GM19467 (cell line): Measurements from ENCODE around the gene EDAR.

Experiments
- ATAC-seq: cut with Tn5 transposase; IDR thresholded peaks from one replicate; pipeline ENCODE4 v1.9.1; 2021; ENCODE audit warnings: mild to moderate bottlenecking, moderate library complexity; ENCODE audit not compliant: unreplicated experiment

Gene EDAR

GRCh38 chr2:108911807-108912628 is 77.0 kb downstream of the EDAR start:
- no peak for ATAC-seq

GRCh38 chr2:108911401-108911800 is 77.6 kb downstream of the EDAR start:
- no peak for ATAC-seq

GRCh38 chr2:108910541-108911396 is 78.3 kb downstream of the EDAR start:
- ATAC-seq = no peak

GRCh38 chr2:108910011-108910431 is 79.0 kb downstream of the EDAR start:
- ATAC-seq = no peak

DNA sequence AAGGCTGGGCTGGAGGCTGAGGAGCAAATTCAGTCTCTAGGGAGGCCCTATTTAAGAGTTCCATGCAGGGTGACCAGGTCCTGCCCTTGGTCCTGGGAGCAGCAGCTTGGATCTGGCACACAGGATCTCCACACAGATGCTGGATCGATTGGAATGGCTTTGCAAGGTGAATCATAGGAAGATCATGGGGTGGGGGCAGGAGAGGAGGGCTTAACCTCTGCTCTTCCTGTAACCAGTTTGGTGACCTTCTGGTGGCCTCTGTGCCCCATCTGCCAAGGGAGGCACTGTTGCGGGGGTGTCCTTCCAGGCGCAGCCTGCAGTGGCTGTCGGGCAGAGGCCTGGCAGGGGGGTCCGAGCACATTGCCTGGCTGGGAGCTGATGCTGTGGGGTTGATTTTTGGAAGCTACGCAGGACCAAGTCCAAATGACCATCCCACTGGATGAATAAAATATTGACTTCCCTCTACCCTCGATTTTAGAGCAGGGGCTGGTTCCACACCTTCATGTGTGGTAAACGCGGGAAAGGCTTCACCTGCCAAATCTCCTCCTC is 79.7 kb downstream of the EDAR start:
- no peak for ATAC-seq

GRCh38 chr2:108908713-108909070 is 80.3 kb downstream of the EDAR start:
- ATAC-seq = no peak

GRCh38 chr2:108907822-108908712 is 81.0 kb downstream of the EDAR start:
- no peak for ATAC-seq

GRCh38 chr2:108906403-108907077 is 82.5 kb downstream of the EDAR start:
- ATAC-seq = no peak

GRCh38 chr2:108905906-108906305 is 83.1 kb downstream of the EDAR start:
- ATAC-seq = no peak

GRCh38 chr2:108905176-108905575 is 83.8 kb downstream of the EDAR start:
- no peak for ATAC-seq

GRCh38 chr2:108904680-108905079 is 84.3 kb downstream of the EDAR start:
- ATAC-seq = no peak

- no peak for ATAC-seq
These were observed 90.5 kb downstream of the EDAR start for GRCh38 chr2:108898315-108899082.

- no peak for ATAC-seq
These were observed 92.3 kb downstream of the EDAR start for GRCh38 chr2:108896741-108897140.

DNA sequence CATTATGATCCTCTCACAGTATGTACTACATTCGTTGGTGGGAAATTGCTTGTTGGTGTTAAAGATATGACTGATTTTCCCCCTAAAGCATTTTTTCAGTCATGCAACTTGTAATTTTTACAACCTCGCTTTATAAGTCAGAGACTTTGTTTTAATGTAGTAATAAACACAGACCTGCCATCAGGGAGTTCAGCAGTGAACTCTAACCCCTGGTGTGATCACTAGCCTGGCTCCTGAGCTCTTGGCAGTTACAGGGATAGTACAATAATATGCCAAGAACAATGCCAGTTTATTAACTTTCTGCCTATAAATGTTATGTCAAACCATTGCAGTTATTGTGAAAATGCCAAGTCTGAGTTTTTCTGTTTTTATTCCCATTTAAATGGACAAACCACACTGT is 93.8 kb downstream of the EDAR start:
- ATAC-seq = no peak

- no peak for ATAC-seq
These were observed 94.3 kb downstream of the EDAR start for GRCh38 chr2:108894766-108895165.

DNA sequence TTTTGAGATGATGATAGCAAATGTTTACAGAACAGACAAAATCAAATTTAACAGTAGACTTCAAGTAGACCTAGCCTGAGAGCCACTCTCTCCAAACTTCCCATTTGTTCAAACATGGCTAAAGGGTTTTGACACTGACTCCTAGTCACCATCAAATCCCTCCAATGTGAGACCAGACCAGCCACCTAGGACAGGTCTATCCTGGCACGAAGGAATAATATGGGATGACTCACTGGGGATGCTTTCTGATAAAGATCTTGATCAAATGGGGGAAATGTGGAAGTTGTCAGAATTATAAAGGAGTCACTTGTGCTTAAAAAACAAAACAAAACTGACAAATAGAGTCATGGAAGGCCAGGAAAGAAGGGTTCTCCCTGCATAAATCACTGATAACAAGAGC is 95.7 kb downstream of the EDAR start:
- no peak for ATAC-seq

DNA sequence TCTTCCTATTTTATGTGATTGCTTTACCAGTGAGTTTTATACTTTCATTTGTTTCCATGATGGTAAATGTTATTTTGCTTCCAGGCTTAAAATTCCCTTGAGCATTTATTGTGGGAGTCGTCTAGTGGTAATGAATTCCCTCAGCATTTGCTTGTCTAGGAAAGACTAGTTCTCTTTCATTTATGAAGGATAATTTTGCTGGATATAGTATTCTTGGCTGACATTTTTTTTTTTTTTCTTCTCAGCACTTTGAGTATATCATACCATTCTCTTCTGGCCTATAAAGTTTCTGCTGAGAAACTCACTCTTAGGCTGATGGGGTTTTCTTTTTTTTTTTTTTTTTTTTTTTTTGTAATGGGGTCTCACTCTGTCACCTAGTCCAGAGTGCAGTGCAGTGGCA is 99.1 kb downstream of the EDAR start:
- ATAC-seq = no peak

- no peak for ATAC-seq
These were observed 104.4 kb downstream of the EDAR start for GRCh38 chr2:108884619-108885018.

- ATAC-seq = no peak
These were observed 110.7 kb downstream of the EDAR start for GRCh38 chr2:108878276-108878675.

DNA sequence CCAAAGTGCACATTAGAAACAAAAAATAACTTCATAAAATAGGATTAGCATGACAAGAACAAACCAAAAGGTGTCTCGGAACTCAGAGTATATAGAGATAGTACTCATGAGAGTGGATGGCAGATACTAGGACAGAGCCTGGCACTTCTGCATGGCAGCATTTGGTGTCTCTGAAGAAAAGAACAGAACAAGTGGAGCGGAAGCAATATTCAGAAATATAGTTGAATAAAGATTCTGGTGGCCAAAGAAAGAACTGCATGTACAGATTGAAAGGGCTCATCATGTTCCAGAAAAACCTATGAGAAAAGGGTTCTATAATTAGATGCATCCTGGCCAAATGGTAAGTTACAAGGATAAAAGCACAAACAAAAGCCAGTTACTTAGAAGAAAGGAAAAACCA is 111.5 kb downstream of the EDAR start:
- ATAC-seq = no peak
